Right hindlimb (tissue), 1 donor: Measurements from ENCODE around the gene AMBRA1.
"Not testable (repeated sequence)": the region's sequence is repeated elsewhere in the genome, so short reads cannot be mapped to it uniquely, and the experiment has no call there.

Source experiments
- DNase-seq: peaks from one replicate; pipeline ENCODE4 v3.0.0-alpha.2; 2018

AMBRA1 gene

GRCh38 chr11:46533396-46534100, 60.3 kb downstream of the AMBRA1 start:
- no peak for DNase-seq

- DNase-seq = no peak
These were observed 63.8 kb downstream of the AMBRA1 start for GRCh38 chr11:46529928-46530574.

GRCh38 chr11:46529095-46529905, 64.5 kb downstream of the AMBRA1 start:
- peak; percentile 55 for DNase-seq

DNA sequence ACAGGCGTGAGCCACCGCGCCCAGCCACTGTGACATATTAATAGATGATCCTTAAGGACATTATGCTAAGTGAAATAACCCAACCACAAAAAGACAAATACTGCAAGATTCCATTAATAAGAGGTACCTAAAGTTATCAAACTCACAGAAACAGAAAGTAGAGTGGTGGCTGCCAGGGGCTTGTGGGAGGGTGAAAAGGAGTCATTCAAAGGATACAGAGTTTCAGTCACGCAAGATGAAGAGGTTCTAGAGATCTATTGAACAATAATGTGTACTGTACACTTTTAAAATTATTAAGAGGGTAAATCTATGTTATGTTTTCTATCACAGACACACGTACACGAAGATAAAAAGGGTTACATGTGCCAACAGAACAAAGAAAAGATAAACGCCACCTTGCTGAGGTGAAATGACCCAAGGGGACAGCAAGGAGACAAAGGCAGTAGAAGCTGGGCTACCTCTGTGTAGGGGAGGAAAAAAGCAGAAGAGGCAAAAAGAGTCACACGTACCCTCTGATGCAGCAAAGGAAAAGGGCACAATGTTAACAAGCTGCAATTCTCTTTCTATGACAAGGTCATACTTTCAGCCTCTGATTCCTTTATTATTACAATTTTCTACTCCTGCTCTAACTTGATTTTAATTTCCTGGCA, 65.3 kb downstream of the AMBRA1 start:
- no peak for DNase-seq

DNA sequence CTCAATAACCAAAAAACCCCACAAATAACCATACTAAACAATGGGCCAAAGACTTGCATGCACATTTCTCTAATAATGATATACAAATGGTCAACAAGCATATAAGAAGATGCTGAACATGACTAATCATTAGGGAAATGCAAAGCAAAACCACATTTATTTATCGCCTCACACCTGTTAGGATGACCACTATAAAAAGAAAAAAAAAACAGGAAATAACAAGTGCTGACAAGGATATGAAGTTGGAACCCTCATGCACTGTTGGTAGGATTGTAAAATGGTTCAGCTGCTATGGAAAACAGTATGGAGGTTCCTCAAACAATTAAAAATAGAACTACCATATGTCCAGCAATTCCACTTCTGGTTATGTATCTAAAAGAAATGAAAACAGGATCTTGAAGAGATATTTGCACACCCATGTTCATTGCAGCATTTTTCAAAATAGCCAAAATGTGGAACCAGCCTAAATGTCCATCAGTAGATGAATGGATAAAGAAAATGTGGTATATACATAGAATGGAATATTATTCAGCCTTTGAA, 66.2 kb downstream of the AMBRA1 start:
- no peak for DNase-seq

DNA sequence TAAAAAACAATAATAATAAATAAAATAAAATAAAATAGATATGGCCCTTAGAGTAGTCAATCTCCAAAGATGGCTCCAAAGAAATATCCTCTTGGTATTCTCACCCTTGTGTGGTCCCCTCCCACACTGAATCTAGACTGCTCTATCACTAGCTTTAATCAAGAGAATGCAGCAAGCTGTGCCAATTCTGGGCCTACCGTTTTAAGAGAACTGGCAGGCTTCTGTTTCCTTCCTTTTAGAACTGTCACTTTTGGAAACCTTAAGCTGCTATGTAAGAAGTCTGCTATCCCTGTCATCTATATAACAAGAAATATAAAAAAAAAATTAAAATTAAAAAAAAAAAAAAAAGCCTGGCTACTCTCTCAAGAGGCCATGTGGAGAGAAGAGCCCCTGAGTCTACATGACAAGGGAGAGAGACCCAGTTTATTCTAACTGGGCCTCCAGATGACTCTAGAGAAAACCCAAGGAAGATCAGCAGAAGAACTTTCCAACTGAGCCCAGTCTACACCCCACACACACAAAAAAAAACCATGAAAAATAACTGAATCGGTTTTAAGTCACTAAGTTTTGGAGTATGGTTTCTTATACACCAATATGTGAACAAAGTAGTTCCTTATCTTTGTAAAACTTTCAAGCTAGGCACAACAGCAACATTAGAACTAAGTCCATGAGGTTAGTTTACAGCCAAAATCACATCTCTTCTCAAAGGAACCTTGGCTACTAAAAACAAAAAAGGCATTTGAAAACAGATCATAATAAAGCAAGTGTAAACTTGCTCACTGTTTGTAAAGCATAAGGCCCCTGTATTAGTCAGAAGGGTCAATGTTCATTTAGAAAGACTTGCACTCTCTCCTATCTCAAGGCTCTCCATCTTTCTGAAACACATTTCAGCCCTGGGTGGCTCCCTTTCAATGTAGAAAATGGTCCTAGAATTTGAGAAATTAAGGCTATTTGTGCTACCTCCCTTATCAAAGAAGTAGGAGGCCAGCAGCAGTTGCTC, 67.3 kb downstream of the AMBRA1 start:
- no peak for DNase-seq

DNA sequence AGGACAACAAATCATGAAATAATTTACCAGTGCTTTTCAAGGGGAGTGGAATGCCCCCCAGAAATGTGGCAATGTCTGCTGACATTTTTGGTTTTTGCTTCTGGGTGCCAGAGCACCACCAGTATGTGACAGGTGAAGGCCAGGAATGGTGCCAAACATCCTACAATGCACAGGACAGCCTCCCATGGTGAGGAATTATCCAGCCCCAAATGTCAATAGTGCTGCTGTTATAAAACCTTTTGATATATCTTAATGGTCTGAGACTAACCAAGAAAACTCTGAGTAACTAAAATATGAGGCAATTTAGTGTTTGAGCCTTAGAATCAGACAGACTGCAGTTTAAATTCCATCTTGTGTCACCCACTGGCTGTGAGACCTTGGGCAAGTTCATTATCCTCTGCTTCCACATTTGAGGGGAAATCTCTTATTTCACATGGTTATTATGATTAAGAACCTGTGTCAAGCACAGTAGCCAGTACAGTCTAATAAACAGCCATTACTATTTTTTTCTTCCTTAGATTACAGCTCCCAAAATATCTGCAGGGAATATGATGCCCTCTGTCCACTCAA, 69.5 kb downstream of the AMBRA1 start:
- no peak for DNase-seq

DNA sequence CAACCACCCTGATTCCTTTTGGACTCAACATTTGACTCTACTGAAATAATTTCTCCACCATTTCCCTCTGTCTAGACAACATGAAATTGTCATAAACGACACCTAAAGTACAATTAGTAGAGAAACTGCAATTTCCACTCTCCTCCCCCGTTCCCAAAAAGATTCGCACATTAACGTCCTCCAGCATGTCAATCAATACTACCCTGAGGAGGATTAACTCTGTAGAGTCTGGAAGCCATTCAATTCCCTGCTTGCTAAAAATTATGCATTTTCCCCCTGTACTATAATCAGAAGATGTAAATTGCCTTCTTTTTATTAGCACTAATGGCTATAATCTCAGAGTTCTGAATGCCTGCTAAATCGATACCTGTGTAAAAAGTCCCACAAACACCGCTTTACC, 70.5 kb downstream of the AMBRA1 start:
- DNase-seq = no peak

DNA sequence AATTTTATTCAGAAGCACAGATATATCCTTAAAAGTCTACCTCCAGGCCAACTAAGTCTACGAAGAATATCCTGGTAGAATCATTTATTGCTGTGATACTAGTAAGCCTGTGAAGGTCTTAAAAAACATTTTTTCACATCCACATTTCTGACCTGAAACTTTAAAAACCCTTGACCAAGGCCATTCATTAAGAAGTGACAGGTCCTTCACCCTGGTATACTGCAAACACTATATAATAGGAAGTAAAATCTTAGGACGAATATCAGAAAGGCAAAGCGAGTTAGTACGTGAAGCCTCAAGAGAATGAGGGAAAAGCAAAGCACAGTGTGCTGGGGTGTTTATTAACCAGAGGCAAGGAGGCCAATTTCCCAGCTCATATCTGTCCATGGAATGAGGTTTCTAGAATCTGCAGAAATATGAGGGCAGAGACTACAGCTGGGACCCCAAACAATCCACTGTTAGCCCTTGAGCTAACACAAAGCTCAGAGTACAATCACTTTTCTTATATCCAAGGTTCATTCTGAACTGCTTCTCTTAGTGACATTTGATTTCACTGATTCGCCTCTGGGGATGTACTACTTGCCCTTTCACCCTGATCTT, 71.0 kb downstream of the AMBRA1 start:
- DNase-seq = no peak

DNA sequence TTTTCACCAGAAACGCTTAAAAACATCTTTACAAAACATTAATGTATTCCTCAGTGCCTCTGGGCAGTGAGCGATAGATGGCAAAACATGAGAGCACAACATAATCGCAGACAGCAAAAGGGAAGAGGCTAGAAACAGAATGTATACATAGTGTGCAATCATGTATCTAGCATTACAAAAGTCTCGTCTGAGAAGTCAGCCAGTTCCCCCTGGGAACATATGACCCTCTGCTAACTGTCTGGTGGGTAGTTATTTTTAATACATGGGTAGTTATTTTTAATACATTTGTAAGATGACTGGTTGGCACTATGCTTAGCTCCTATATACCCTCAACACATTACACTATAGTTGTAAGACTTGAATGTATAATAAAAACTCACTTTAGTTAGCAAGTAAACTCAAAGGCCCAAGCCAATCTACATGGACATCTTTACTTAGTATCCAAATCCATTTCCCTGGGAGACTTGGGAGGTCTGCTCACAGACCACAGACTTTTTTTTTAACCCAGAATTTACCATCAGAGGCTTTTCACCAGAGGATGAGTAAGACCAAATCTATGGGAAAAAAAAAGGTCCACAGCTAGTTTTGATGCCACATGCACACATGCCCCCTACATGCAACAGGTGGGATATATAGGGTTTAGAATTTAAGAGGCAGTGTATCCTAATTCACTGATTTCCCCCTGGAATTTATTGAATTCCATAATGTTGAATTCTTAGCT, 71.7 kb downstream of the AMBRA1 start:
- no peak for DNase-seq

GRCh38 chr11:46520971-46521745, 72.7 kb downstream of the AMBRA1 start:
- DNase-seq = no peak

DNA sequence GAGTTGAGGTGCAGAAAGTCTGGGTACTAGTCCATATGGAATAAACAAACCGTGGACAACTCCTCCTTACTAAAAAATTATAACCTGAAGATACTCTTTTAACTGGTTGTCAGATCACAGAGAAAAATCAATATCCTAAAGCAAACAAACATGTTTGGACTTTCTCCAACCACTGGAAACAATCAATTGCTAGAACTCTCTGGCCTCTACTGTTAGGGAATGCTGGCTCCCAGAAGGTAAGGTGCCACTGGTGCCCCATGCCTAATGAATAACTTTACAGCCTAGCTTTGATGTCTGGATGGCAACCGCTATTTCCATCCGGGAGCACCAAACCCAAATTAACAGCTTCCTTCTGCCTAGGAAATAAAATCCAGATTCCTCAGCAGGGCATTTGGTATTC, 74.5 kb downstream of the AMBRA1 start:
- no peak for DNase-seq

- not testable (repeated sequence) for DNase-seq
These were observed 74.9 kb downstream of the AMBRA1 start for GRCh38 chr11:46518928-46519327.

DNA sequence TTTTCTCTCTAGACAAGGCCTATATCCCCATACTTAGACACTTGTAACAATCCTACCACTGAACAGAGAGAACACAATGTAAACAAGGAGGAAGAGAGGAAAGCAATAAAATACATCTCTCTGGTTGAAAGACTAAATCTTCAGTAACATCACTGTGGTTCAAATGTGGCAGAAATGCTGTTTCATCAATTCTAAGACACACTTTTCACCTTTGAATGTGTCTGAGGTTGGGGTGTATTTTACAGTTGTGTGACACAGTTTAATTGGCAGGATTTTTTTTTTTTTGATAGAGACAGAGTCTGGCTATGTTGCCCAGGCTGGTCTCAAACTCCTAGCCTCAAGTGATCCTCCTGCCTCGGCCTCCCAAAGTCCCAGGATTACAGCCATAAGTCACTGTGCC, 79.5 kb downstream of the AMBRA1 start:
- DNase-seq = no peak

DNA sequence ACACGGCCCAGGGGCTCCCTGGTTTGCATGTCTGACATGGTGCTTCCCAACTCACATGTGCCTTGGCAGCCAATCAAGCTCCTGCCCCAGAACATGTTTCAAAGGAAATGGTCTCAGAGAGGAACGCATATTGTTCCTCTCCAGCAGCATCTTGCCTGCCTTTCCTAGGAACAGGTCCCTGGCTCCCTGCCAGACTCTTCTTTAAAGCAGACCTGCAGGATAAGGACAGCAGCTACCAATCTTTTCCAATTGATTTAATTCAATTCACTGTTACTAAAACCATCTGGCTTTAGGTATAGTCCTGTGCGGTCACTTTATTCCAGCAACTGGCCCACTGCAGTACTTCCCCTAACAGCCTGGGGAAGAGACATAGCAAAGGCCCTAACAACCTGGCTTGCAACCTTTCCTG, 79.9 kb downstream of the AMBRA1 start:
- DNase-seq = peak; percentile 56

DNA sequence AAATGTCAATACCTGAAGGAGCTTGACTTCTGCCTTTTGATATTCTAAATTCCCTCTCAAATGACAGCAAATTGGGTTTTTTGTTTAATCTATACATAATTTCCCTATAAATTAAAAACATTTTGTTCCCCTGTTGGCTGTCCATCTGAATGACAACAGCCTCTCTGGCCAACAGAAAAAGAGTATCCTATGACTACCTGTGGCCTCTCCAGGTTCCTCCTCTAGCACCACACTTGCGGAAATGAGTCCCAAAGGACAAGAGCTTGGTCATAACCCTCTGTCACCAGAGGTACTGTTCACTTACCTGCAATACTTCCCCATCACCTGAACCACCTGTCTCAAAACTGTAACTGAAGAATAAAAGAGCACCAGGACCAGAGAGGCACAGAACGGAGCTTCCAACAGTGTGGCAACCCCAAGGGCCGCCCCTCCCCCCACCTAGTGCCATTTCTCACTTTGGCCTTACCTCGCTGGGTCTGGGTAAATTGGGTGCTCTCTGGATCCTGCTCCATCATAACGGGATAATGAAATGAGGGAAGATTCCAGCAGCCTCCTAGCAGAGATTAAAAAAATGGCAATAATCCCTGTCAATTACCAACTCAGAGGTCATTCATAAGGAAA, 81.5 kb downstream of the AMBRA1 start:
- DNase-seq = no peak

- no peak for DNase-seq
These were observed 82.5 kb downstream of the AMBRA1 start for GRCh38 chr11:46511342-46511741.

- no peak for DNase-seq
These were observed 85.5 kb downstream of the AMBRA1 start for GRCh38 chr11:46508360-46508759.

DNA sequence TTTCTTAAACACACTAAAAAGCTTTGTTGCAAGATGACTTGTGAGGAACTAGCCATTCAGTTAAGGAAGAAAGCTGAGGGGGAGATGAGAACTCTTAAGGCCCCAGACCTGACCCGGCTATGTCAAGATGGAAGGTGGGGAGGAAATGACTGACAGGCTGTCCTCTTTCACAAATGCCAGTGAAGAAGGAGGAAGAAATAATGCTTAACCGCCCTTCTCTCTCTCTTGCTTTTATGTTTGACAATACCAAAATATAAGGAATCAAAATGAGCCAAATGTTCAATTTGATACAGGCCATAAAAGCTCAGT, 87.4 kb downstream of the AMBRA1 start:
- DNase-seq = no peak
